H1 (cell line): ENCODE measurements around the gene SLIT3. TPM values are rescaled to one million over a fixed set of nuclear protein-coding genes. Genes with fewer than 3 reads are reported as not detected.

Experiments used
- CTCF ChIA-PET: fragments of 300-600 bp; sonication (Branson Sonifier 250); formaldehyde crosslinking; loops from one replicate; lab custom pipeline; 2021; ENCODE audit not compliant: partially characterized antibody; lab: Charles Lee
- POLR2A ChIA-PET: fragments of 300-600 bp; sonication (Branson Sonifier 250); formaldehyde crosslinking; loops from one replicate; lab custom pipeline; 2021; ENCODE audit warnings: inconsistent platforms; ENCODE audit not compliant: partially characterized antibody; lab: Charles Lee
- DNase-seq, 2 experiments: peaks; one replicate each; pipeline versions ENCODE4 v3.0.0 to v3.0.0-alpha.2; 2010 to 2022; ENCODE audit warnings: low spot score in 2 of 2, low read depth in 1 of 2, mixed read lengths in 1 of 2
- FAIRE-seq: peaks from 2 replicates; lab custom pipeline; 2011; peaks lifted over from hg19 to GRCh38; lab: Jason Lieb, UNC
- H2AFZ ChIP-seq: 2 replicates; pipeline ENCODE4 v1.8.1; 2012; ENCODE audit warnings: low read length, inconsistent platforms
- H2AK5ac ChIP-seq: 2 replicates; pipeline ENCODE4 v1.6.1; 2013; ENCODE audit warnings: low read depth, low read length
- H2BK120ac ChIP-seq: replicated peaks from 2 replicates; pipeline ENCODE3; 2013; ENCODE audit warnings: low read depth, low read length, inconsistent platforms
- H2BK12ac ChIP-seq: 2 replicates; pipeline ENCODE4 v1.6.1; 2013; ENCODE audit warnings: low read depth, low read length
- H2BK15ac ChIP-seq: 2 replicates; pipeline ENCODE4 v1.6.1; 2013; ENCODE audit warnings: low read length
- H2BK20ac ChIP-seq: 2 replicates; pipeline ENCODE4 v1.6.1; 2013; ENCODE audit warnings: low read length
- H2BK5ac ChIP-seq: 2 replicates; pipeline ENCODE4 v1.6.1; 2013; ENCODE audit warnings: low read depth, low read length
- H3K14ac ChIP-seq: 2 replicates; pipeline ENCODE4 v1.6.1; 2013; ENCODE audit warnings: inconsistent platforms; ENCODE audit not compliant: insufficient read length
- H3K18ac ChIP-seq: 2 replicates; pipeline ENCODE4 v1.6.1; 2013; ENCODE audit warnings: low read length; ENCODE audit errors: extremely low read depth
- H3K23ac ChIP-seq: 2 replicates; pipeline ENCODE4 v1.6.1; 2013; ENCODE audit warnings: inconsistent platforms; ENCODE audit not compliant: insufficient read length
- H3K23me2 ChIP-seq: 2 replicates; pipeline ENCODE4 v1.6.1; 2013; ENCODE audit warnings: low read depth, low read length
- H3K27ac ChIP-seq: 2 replicates; pipeline ENCODE4 v1.6.1; 2011; ENCODE audit warnings: low read depth, low read length, inconsistent platforms
- H3K27me3 ChIP-seq, 4 experiments: replicated peaks in 1 of 4; 1 replicate in 1 of 4; 2 replicates in 3 of 4; pipeline versions ENCODE4 v1.6.1 to v1.8.1; 2011 to 2013; ENCODE audit warnings: low read length in 3 of 4, mild to moderate bottlenecking in 3 of 4, inconsistent platforms in 2 of 4, mixed read lengths in 2 of 4, moderate library complexity in 1 of 4; ENCODE audit not compliant: control insufficient read depth in 3 of 4, insufficient read depth in 3 of 4; ENCODE audit errors: extremely low read depth in 1 of 4
- H3K36me3 ChIP-seq, 4 experiments: 2 replicates each; pipeline versions ENCODE4 v1.6.1 to v1.8.1; 2011 to 2013; ENCODE audit warnings: mild to moderate bottlenecking in 4 of 4, low read length in 3 of 4, moderate library complexity in 2 of 4, control low read depth in 1 of 4, inconsistent platforms in 1 of 4; ENCODE audit not compliant: insufficient read depth in 4 of 4, control insufficient read depth in 2 of 4
- H3K4ac ChIP-seq: replicated peaks from 2 replicates; pipeline ENCODE3; 2013; ENCODE audit warnings: low read length, low read depth, mixed read lengths, inconsistent platforms; ENCODE audit not compliant: insufficient read length
- H3K4me1 ChIP-seq, 4 experiments: replicated peaks in 1 of 4; 1 replicate in 1 of 4; 2 replicates in 3 of 4; pipeline versions ENCODE4 v1.6.1 to v1.8.1; 2011 to 2013; ENCODE audit warnings: low read length in 3 of 4, inconsistent platforms in 2 of 4, mixed read lengths in 1 of 4; ENCODE audit not compliant: insufficient read depth in 4 of 4, control insufficient read depth in 3 of 4
- H3K4me2 ChIP-seq, 2 experiments: 2 replicates each; pipeline versions ENCODE4 v1.6.1 to v1.8.1; 2011 to 2013; ENCODE audit warnings: low read depth in 2 of 2, low read length in 2 of 2, control low read depth in 1 of 2, inconsistent platforms in 1 of 2, mild to moderate bottlenecking in 1 of 2; ENCODE audit not compliant: insufficient read depth in 1 of 2
- H3K4me3 ChIP-seq, 4 experiments: fragments of 200-600, 300-600 bp in 1 of 4; sonication (generic), shearing (Covaris generic), sonication (Bioruptor Twin) in 1 of 4; 2 replicates each; pipeline versions ENCODE4 v1.5.1 to v1.8.1; 2011 to 2016; ENCODE audit warnings: low read length in 4 of 4, low read depth in 3 of 4, control low read depth in 2 of 4, inconsistent platforms in 2 of 4, mild to moderate bottlenecking in 2 of 4, mixed read lengths in 1 of 4, moderate library complexity in 1 of 4; ENCODE audit not compliant: insufficient read depth in 2 of 4; ENCODE audit errors: extremely low read depth in 1 of 4
- H3K56ac ChIP-seq: replicated peaks from 2 replicates; pipeline ENCODE3; 2013; ENCODE audit warnings: low read depth, mild to moderate bottlenecking, mixed read lengths, low read length, inconsistent platforms; ENCODE audit not compliant: insufficient read length
- H3K79me1 ChIP-seq: 2 replicates; pipeline ENCODE4 v1.6.1; 2013; ENCODE audit warnings: low read depth, low read length, control low read depth
- H3K79me2 ChIP-seq, 2 experiments: 2 replicates each; pipeline versions ENCODE4 v1.6.1 to v1.8.1; 2012 to 2013; ENCODE audit warnings: low read length in 2 of 2, mild to moderate bottlenecking in 2 of 2, inconsistent platforms in 1 of 2; ENCODE audit not compliant: insufficient read depth in 2 of 2, control insufficient read depth in 1 of 2
- H3K9ac ChIP-seq, 4 experiments: replicated peaks in 1 of 4; 1 replicate in 1 of 4; 2 replicates in 3 of 4; pipeline versions ENCODE4 v1.6.1 to v1.8.1; 2011 to 2013; ENCODE audit warnings: low read depth in 3 of 4, low read length in 3 of 4, control low read depth in 2 of 4, mild to moderate bottlenecking in 2 of 4, moderate library complexity in 2 of 4, inconsistent platforms in 1 of 4; ENCODE audit errors: extremely low read depth in 1 of 4
- H3K9me3 ChIP-seq, 2 experiments: 2 replicates each; pipeline versions ENCODE4 v1.6.1 to v1.8.1; 2012 to 2013; ENCODE audit warnings: mild to moderate bottlenecking in 2 of 2, moderate library complexity in 2 of 2, control low read depth in 1 of 2, inconsistent platforms in 1 of 2, low read depth in 1 of 2, low read length in 1 of 2, mixed read lengths in 1 of 2; ENCODE audit not compliant: insufficient read depth in 2 of 2
- H4K20me1 ChIP-seq, 2 experiments: replicated peaks in 1 of 2; 2 replicates each; pipeline versions ENCODE3 to v1.8.1; 2011 to 2013; ENCODE audit warnings: inconsistent platforms in 2 of 2, low read length in 2 of 2, mild to moderate bottlenecking in 1 of 2; ENCODE audit not compliant: insufficient read depth in 2 of 2, control insufficient read depth in 1 of 2
- H4K5ac ChIP-seq: 2 replicates; pipeline ENCODE4 v1.6.1; 2013; ENCODE audit warnings: low read length, low read depth, mixed read lengths, inconsistent platforms; ENCODE audit not compliant: insufficient read length
- H4K8ac ChIP-seq: 2 replicates; pipeline ENCODE4 v1.8.0; 2013; ENCODE audit warnings: mild to moderate bottlenecking, moderate library complexity, low read length, inconsistent platforms; ENCODE audit not compliant: insufficient read depth; ENCODE audit errors: extremely low read depth
- H4K91ac ChIP-seq: replicated peaks from 2 replicates; pipeline ENCODE3; 2013; ENCODE audit warnings: low read length, mixed read lengths, inconsistent platforms; ENCODE audit not compliant: insufficient read length
- ASH2L ChIP-seq: fragments of 200-600, 300-600 bp; sonication (generic); IDR thresholded peaks from one replicate; pipeline ENCODE4 v1.7.1; 2017; ENCODE audit warnings: low read length
- BCL11A ChIP-seq, 2 experiments: IDR thresholded peaks; one replicate each; pipeline ENCODE4 v1.6.1; 2011; ENCODE audit warnings: low read depth in 2 of 2, low read length in 2 of 2, mild to moderate bottlenecking in 2 of 2
- CBX5 ChIP-seq: fragments of 300-800, 300-1000 bp; sonication (generic); IDR thresholded peaks from 2 replicates; pipeline ENCODE4 v1.7.1; 2016; ENCODE audit warnings: antibody characterized with exemption, low read length, low read depth
- CREB1 ChIP-seq: IDR thresholded peaks from 2 replicates; pipeline ENCODE4 v1.6.1; 2012; ENCODE audit warnings: inconsistent platforms
- CTBP2 ChIP-seq: IDR thresholded peaks from 2 replicates; pipeline ENCODE4 v1.7.0; 2011; ENCODE audit warnings: borderline replicate concordance, mild to moderate bottlenecking, moderate library complexity, mixed read lengths, low read length; ENCODE audit not compliant: insufficient read depth, insufficient read length
- HDAC2 ChIP-seq, 2 experiments: fragments of 300-600 bp in 1 of 2; sonication (generic) in 1 of 2; IDR thresholded peaks; 2 replicates each; pipeline ENCODE4 v1.6.1; 2011 to 2012; ENCODE audit warnings: low read depth in 2 of 2, low read length in 2 of 2, mild to moderate bottlenecking in 2 of 2, moderate library complexity in 2 of 2, borderline replicate concordance in 1 of 2, inconsistent platforms in 1 of 2
- KDM1A ChIP-seq: fragments of 200-600, 300-600 bp; sonication (generic); IDR thresholded peaks from 2 replicates; pipeline ENCODE4 v1.7.1; 2016; ENCODE audit warnings: mild to moderate bottlenecking, low read length, borderline replicate concordance
- NRF1 ChIP-seq: IDR thresholded peaks from 2 replicates; pipeline ENCODE4 v1.6.1; 2011; ENCODE audit warnings: mild to moderate bottlenecking, low read depth, low read length, improper control_type of control experiment
- TAF1 ChIP-seq: IDR thresholded peaks from 2 replicates; pipeline ENCODE4 v1.6.1; 2011; ENCODE audit warnings: mild to moderate bottlenecking, low read depth, low read length
- ZNF274 ChIP-seq: IDR thresholded peaks from 2 replicates; pipeline ENCODE4 v1.7.0; 2012; ENCODE audit warnings: low read length, borderline replicate concordance; ENCODE audit errors: extremely low read depth
- WGBS, 2 experiments: shearing (Covaris generic) in 1 of 2; methylation state at CpG; one replicate each; pipeline versions ENCODE4 v1.1.6 to v1.1.7; 2013 to 2015; ENCODE audit warnings: low lambda C conversion rate in 2 of 2, mixed read lengths in 2 of 2, inconsistent platforms in 1 of 2, low coverage in 1 of 2, missing lambda C conversion rate in 1 of 2; ENCODE audit not compliant: insufficient replicate concordance in 2 of 2, insufficient coverage in 1 of 2, insufficient read length in 1 of 2; ENCODE audit errors: extremely low coverage in 1 of 2, missing lambda C conversion rate in 1 of 2; 5-methylcytosine and 5-hydroxymethylcytosine counted together
- polyA plus RNA-seq, 7 experiments: library from polyadenylated mRNA; depleted of rRNA in 3 of 7; stranded (reverse) in 5 of 7; unstranded in 2 of 7; fragments of >200 nt in 5 of 7; fragments of 200-250 nt in 2 of 7; gene quantifications; 1 replicate in 5 of 7; 2 replicates in 1 of 7; 4 replicates in 1 of 7; pipeline versions ENCODE4 v1.2.1 to v1.2.3, GENCODE V29; 2011 to 2013; ENCODE audit warnings: missing spikeins in 2 of 7, mixed read lengths in 2 of 7
- total RNA-seq: library from RNA; stranded (reverse); fragmentation: NEBNext Ultra II Directional; extraction: Animal tissue kit (Norgen Biotek cat#: 25700); gene quantifications from 2 replicates; pipeline ENCODE4 v1.2.1, GENCODE V29; 2021
- TF ChIP-seq, protein P1 (sequence below), 3 experiments: IDR thresholded peaks; 1 replicate in 2 of 3; 2 replicates in 1 of 3; pipeline versions ENCODE4 v1.5.1 to v1.6.1; 2011; ENCODE audit warnings: low read length in 3 of 3, mild to moderate bottlenecking in 3 of 3, inconsistent platforms in 2 of 3, low read depth in 1 of 3, moderate library complexity in 1 of 3; ENCODE audit not compliant: insufficient read depth in 1 of 3; ENCODE audit errors: control extremely low read depth in 1 of 3

SLIT3 gene
- total and polyA plus RNA-seq, 2 of the 8 experiments (the other 6 are each of a cell fraction or from before 2014, with no cell fraction given), result 1.1 to 1.2 TPM

GRCh38 chr5:169139480-169140050 lies 161.4 kb downstream of the SLIT3 start:
- H4K20me1 ChIP-seq, result no peaks in the 10 kb centered on the region
- POLR2A ChIA-PET, result no interaction called here
- DNase-seq (no peak), FAIRE-seq (no peak)
- H3K56ac ChIP-seq, result no peak overlapping the region
- no peaks in the 10 kb centered on the region for H3K27me3 ChIP-seq
- H3K4ac ChIP-seq, result no peak overlapping the region
- H3K4me2 ChIP-seq, result no peak overlapping the region
- H3K27ac ChIP-seq, result no peak overlapping the region
- H4K8ac ChIP-seq, result no peak overlapping the region; the same call in 1 of the 2 replicates
- H2AFZ ChIP-seq, result no peak overlapping the region
- H3K79me2 ChIP-seq, result no peaks in the 10 kb centered on the region
- no peaks in the 10 kb centered on the region for H3K9me3 ChIP-seq
- no peaks in the 10 kb centered on the region for H3K23me2 ChIP-seq
- H2AK5ac ChIP-seq, result no peak overlapping the region
- no peak overlapping the region for H3K9ac ChIP-seq
- H2BK120ac ChIP-seq, result no peak overlapping the region
- no peaks in the 10 kb centered on the region for H3K79me1 ChIP-seq
- no peak overlapping the region for H3K18ac ChIP-seq
- H2BK20ac ChIP-seq, result no peak overlapping the region
- 94% methylated on average over 6 of the region's 6 CpGs; no CpG with 5 or more reads in 1 of the 2 experiments for WGBS, 2 experiments
- no peaks in the 10 kb centered on the region for H3K36me3 ChIP-seq
- CTCF ChIA-PET, result interaction anchor here (0.6 to 1.2 kb wide), 5 partner anchors 27 to 407 kb away, joined by 3 to 4 read pairs (median 3); no protein-coding TSS in a partner anchor
- H3K14ac ChIP-seq, result no peak overlapping the region
- H3K4me1 ChIP-seq, result no peaks in the 10 kb centered on the region
- no peak overlapping the region for H3K4me3 ChIP-seq
- H2BK15ac ChIP-seq, result no peak overlapping the region
- H4K5ac ChIP-seq, result no peak overlapping the region
- H2BK12ac ChIP-seq, result no peak overlapping the region
- H4K91ac ChIP-seq, result no peak overlapping the region
- no peak overlapping the region for H3K23ac ChIP-seq
- H2BK5ac ChIP-seq, result no peak overlapping the region
- no peak for TF ChIP-seq BCL11A (IDR thresholded peaks at IDR 0.05; ENCODE audit: low read depth in 2 of 2, low read length in 2 of 2)
- no peak for TF ChIP-seq ZNF274
- no peak for TF ChIP-seq HDAC2 (IDR thresholded peaks at IDR 0.05; ENCODE audit: borderline replicate concordance in 1 of 2, low read depth in 2 of 2, low read length in 2 of 2)
- no peak for TF ChIP-seq TAF1
- TF ChIP-seq, protein P1, sequence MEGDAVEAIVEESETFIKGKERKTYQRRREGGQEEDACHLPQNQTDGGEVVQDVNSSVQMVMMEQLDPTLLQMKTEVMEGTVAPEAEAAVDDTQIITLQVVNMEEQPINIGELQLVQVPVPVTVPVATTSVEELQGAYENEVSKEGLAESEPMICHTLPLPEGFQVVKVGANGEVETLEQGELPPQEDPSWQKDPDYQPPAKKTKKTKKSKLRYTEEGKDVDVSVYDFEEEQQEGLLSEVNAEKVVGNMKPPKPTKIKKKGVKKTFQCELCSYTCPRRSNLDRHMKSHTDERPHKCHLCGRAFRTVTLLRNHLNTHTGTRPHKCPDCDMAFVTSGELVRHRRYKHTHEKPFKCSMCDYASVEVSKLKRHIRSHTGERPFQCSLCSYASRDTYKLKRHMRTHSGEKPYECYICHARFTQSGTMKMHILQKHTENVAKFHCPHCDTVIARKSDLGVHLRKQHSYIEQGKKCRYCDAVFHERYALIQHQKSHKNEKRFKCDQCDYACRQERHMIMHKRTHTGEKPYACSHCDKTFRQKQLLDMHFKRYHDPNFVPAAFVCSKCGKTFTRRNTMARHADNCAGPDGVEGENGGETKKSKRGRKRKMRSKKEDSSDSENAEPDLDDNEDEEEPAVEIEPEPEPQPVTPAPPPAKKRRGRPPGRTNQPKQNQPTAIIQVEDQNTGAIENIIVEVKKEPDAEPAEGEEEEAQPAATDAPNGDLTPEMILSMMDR (IDR thresholded peaks at IDR 0.05; ENCODE audit: control extremely low read depth in 1 of 3, insufficient read depth in 1 of 3, low read depth in 1 of 3, low read length in 3 of 3), result no peak
- TF ChIP-seq KDM1A, result no peak
- no peak for TF ChIP-seq NRF1
- no peak for TF ChIP-seq CBX5
- no peak for TF ChIP-seq CREB1
- TF ChIP-seq ASH2L, result no peak
- no peak for TF ChIP-seq CTBP2
